GM12878 (cell line): ENCODE measurements around the gene PCCA. TPM values are rescaled to one million over a fixed set of nuclear protein-coding genes. Genes with fewer than 3 reads are reported as not detected.

Experiments used
- CEBPB ChIP-seq, 2 experiments: fragments of 150-350 bp in 1 of 2; IDR thresholded peaks; 2 replicates each; pipeline ENCODE4 v1.6.1; 2012 to 2014; ENCODE audit warnings: low read depth in 2 of 2, low read length in 2 of 2, borderline replicate concordance in 1 of 2, inconsistent platforms in 1 of 2
- CHD1 ChIP-seq: IDR thresholded peaks from 2 replicates; pipeline ENCODE4 v1.6.1; 2012; ENCODE audit warnings: low read depth, low read length, improper control_type of control experiment
- CTCF ChIP-seq, 3 experiments: IDR thresholded peaks in 2 of 3; conservative IDR thresholded peaks in 1 of 3; 2 replicates each; pipeline ENCODE4 v1.5.1; 2011; ENCODE audit warnings: low read depth in 3 of 3, low read length in 3 of 3, mild to moderate bottlenecking in 3 of 3, control low read depth in 2 of 3, moderate library complexity in 2 of 3, inconsistent platforms in 1 of 3, mixed read lengths in 1 of 3; ENCODE audit not compliant: control insufficient read depth in 2 of 3, insufficient read depth in 1 of 3; ENCODE audit errors: extremely low read depth in 1 of 3
- ESRRA ChIP-seq: IDR thresholded peaks from 2 replicates; pipeline ENCODE4 v1.6.1; 2012; ENCODE audit warnings: mild to moderate bottlenecking, low read length, improper control_type of control experiment
- JUND ChIP-seq: IDR thresholded peaks from 2 replicates; pipeline ENCODE4 v1.6.1; 2012; ENCODE audit warnings: low read depth, mild to moderate bottlenecking, low read length, improper control_type of control experiment, moderate library complexity
- NRF1 ChIP-seq: conservative IDR thresholded peaks from 2 replicates; pipeline ENCODE4 v1.6.1; 2011; ENCODE audit warnings: mild to moderate bottlenecking, low read depth, low read length, improper control_type of control experiment
- POLR2AphosphoS2 ChIP-seq: IDR thresholded peaks from 2 replicates; pipeline ENCODE4 v1.6.1; 2011; ENCODE audit warnings: low read depth, mild to moderate bottlenecking, low read length, improper control_type of control experiment, moderate library complexity
- SIN3A ChIP-seq: IDR thresholded peaks from 2 replicates; pipeline ENCODE4 v1.6.1; 2012; ENCODE audit warnings: low read depth, low read length, improper control_type of control experiment
- ZBTB11 ChIP-seq: fragments of 450-650 bp; formaldehyde crosslinking; IDR thresholded peaks from 2 replicates; pipeline ENCODE4 v1.5.0; 2022; ENCODE audit warnings: mild to moderate bottlenecking, missing genetic modification characterization
- ZNF217 ChIP-seq: fragments of 450-650 bp; IDR thresholded peaks from 2 replicates; pipeline ENCODE4 v1.6.1; 2017; ENCODE audit warnings: antibody characterized with exemption, mild to moderate bottlenecking
- polyA plus RNA-seq, 11 experiments: library from polyadenylated mRNA; depleted of rRNA in 4 of 11; unstranded in 6 of 11; stranded (reverse) in 5 of 11; fragments of >200 nt; fragmentation: Nextera tagmentation in 4 of 11; fragmentation: Illumina TruSeq in 1 of 11; extraction: Ambion mirVana in 4 of 11; extraction: Trizol in 1 of 11; gene quantifications; 1 replicate in 1 of 11; 2 replicates in 10 of 11; pipeline versions ENCODE4 v1.2.1 to v1.2.3, GENCODE V29; 2011 to 2016; ENCODE audit warnings: inconsistent platforms in 2 of 11, missing spikeins in 2 of 11, low read depth in 1 of 11
- total RNA-seq, 4 experiments: library from RNA; depleted of rRNA in 3 of 4; stranded (reverse); fragments of >200 nt in 3 of 4; fragmentation: Illumina TruSeq in 1 of 4; extraction: Trizol in 1 of 4; gene quantifications; 2 replicates each; pipeline versions ENCODE4 v1.2.1 to v1.2.3, GENCODE V29; 2013 to 2021

Gene PCCA
- total and polyA plus RNA-seq, 10 of the 15 experiments (the other 5 are each of a cell fraction or from before 2014, with no cell fraction given), result 5.9 to 18.2 (median 12.4) TPM

DNA sequence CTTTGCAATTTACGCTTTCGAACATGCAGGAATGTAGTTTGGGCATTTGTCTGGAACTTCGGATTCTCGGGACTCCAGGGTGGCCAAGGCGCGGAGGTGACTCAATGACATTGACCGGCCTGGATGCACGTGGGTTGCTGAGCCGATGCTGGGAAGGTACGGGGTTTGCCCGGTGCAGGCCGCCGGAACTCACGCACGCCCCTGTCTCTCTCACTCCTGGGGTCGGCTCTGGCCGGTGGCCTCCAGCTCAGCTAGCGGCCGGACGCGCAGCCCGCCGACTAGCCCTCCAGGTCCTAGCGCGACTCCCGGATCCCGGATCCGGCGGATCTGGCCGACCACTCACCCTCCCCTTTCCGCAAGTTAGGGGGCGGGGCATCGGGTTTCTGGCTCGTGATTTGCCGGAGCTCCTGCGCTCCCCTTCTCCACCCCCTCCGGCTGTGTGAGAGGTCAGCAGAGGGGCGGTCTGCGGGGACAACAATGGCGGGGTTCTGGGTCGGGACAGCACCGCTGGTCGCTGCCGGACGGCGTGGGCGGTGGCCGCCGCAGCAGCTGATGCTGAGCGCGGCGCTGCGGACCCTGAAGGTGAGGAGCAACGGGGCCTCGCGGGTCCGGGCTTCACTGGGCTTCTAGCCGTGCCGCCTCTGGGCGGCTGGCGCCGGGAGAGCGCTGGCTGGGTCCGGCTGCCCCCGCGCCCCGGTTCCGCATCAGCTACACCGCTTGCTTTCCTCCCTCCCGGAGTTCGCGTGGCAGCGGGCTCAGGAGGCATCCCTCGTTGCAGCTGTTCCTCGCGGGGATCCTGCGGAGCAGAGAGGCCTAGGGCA is at the start of gene PCCA (continued):
- TF ChIP-seq CHD1 (no peak), JUND (no peak), POLR2AphosphoS2 (0 out of 2 replicates have a peak, but pooled peaks have one; percentile 35), CTCF (IDR thresholded peaks at IDR 0.05 in 2 of 3, conservative IDR thresholded peaks at IDR 0.05 in 1 of 3; ENCODE audit: control insufficient read depth in 2 of 3, extremely low read depth in 1 of 3, insufficient read depth in 1 of 3, low read depth in 3 of 3, low read length in 3 of 3) (no peak), ZBTB11 (CRISPR knock-in tag) (no peak), ZNF217 (no peak), SIN3A (peak; percentile 67), CEBPB (IDR thresholded peaks at IDR 0.05; ENCODE audit: borderline replicate concordance in 1 of 2, low read depth in 2 of 2, low read length in 2 of 2) (no peak), ESRRA (0 out of 2 replicates have a peak, but pooled peaks have one; percentile 21), NRF1 (no peak)
